Middle frontal gyrus (tissue), 1 donor: Measurements from ENCODE around the gene GPATCH4.
A peak's percentile ranks its signal among the peaks of the same experiment; 100 is the strongest.
"Not testable (repeated sequence)": the region's sequence is repeated elsewhere in the genome, so short reads cannot be mapped to it uniquely, and the experiment has no call there.

Experiments used
- DNase-seq: peaks from one replicate; pipeline ENCODE4 v3.0.0-alpha.2; 2015; ENCODE audit warnings: low spot score; ENCODE audit errors: extremely low spot score

The GPATCH4 gene

GRCh38 chr1:156579472-156579871 is 21.8 kb downstream of the GPATCH4 start, which contains the start of gene TTC24:
TTC24 (plus strand) TSS chr1:156579723; CDS start chr1:156581365, 1,642 bp downstream.
- DNase-seq: no peak

- no peak for DNase-seq
These were observed 23.2 kb downstream of the GPATCH4 start for GRCh38 chr1:156578055-156578454.

GRCh38 chr1:156577550-156577949 is 23.7 kb downstream of the GPATCH4 start:
- no peak for DNase-seq

GRCh38 chr1:156574039-156574633 is 27.1 kb downstream of the GPATCH4 start:
- no peak for DNase-seq

- DNase-seq: no peak
These were observed 28.6 kb downstream of the GPATCH4 start for GRCh38 chr1:156572663-156573018.

GRCh38 chr1:156571919-156572662 is 29.2 kb downstream of the GPATCH4 start, which contains the start of gene IQGAP3:
IQGAP3 (minus strand) TSS chr1:156572565; CDS start chr1:156572529, 36 bp downstream.
- DNase-seq: peak; percentile 47

GRCh38 chr1:156571261-156571852 is 29.9 kb downstream of the GPATCH4 start:
- no peak for DNase-seq

- DNase-seq: no peak
These were observed 34.8 kb downstream of the GPATCH4 start for GRCh38 chr1:156566436-156566835.

- DNase-seq: no peak
These were observed 35.8 kb downstream of the GPATCH4 start for GRCh38 chr1:156565519-156565918.

- DNase-seq: no peak
These were observed 40.6 kb downstream of the GPATCH4 start for GRCh38 chr1:156560585-156561163.

GRCh38 chr1:156559797-156560385 is 41.4 kb downstream of the GPATCH4 start:
- no peak for DNase-seq

- no peak for DNase-seq
These were observed 42.0 kb downstream of the GPATCH4 start for GRCh38 chr1:156559086-156559796.

- DNase-seq: no peak
These were observed 44.9 kb downstream of the GPATCH4 start for GRCh38 chr1:156556354-156556753.

GRCh38 chr1:156555715-156556114 is 45.6 kb downstream of the GPATCH4 start:
- DNase-seq: no peak

- no peak for DNase-seq
These were observed 46.3 kb downstream of the GPATCH4 start for GRCh38 chr1:156554971-156555370.

GRCh38 chr1:156553860-156554485 is 47.3 kb downstream of the GPATCH4 start:
- DNase-seq: no peak

- not testable (repeated sequence) for DNase-seq
These were observed 48.3 kb downstream of the GPATCH4 start for GRCh38 chr1:156552937-156553336.

- DNase-seq: no peak
These were observed 48.8 kb downstream of the GPATCH4 start for GRCh38 chr1:156552518-156552917.

GRCh38 chr1:156551869-156552268 is 49.4 kb downstream of the GPATCH4 start:
- DNase-seq: no peak

GRCh38 chr1:156551066-156551643 is 50.1 kb downstream of the GPATCH4 start:
- DNase-seq: no peak
